ENCODE data around the gene ACR.
"Not testable (repeated sequence)": the region's sequence is repeated elsewhere in the genome, so short reads cannot be mapped to it uniquely, and the experiment has no call there.

The ACR gene

DNA sequence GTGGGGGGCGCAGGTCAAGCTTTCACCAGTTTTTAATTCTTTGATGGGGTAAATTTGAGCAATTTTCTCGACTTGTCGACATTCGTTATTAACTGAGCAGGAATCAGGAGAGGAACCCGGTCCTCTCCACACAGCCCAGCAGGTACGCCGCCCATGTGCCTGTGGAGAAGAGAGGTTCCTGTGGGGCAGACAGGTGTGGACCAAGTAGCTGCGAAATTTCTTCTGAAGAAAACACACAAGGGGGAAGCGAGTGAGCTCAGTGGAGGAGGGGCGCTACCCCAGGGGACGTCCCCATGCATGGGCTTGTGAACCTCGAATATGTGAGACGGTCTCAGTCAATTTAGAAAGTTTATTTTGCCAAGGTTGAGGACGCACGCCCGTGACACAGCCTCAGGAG lies 45.9 kb downstream of the ACR start:
- not testable (repeated sequence) for FAIRE-seq

DNA sequence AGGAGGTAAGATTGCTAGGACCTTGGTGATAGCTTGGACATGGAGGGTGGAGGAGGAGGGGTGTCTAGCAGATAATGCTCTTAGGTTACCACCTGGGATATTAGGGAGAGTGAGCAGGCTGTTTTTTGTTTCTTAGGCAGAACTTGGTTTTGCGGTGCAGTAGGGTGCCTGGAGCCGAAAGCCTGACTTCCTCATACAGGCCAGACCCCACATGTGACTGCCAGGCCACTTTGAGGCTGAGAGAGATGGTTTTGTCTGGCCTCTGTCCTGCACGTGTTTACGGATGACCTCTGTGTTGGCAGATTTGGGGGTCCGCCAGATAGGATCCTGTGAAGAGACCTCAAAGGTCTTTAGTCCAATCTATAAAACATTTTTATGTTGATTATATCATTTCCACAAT lies 47.3 kb downstream of the ACR start:
- not testable (repeated sequence) for FAIRE-seq

DNA sequence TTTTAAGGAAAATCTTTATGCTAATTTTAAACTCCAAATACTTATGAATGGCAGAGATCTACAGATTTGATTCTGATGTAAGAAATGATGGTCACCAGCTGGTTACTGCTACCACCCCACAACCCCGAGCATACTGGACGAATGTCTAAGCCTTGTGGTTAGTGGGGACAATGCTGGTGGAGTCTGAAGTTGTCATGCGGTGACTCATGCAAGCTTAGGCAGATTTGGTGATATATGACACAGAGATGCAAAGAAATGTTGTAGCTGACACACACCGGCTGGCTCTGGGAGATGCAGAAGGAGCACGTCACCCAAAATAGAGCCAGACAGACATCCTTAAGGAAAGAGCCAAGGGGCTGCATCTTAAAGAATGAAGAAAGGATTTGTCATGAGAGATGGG lies 48.9 kb downstream of the ACR start:
- not testable (repeated sequence) for FAIRE-seq

Measured in TTC549 (cell line).